GM12878 (cell line): ENCODE results near the gene PRF1. TPM values are rescaled to one million over a fixed set of nuclear protein-coding genes. Genes with fewer than 3 reads are reported as not detected.
A peak's percentile ranks its signal among the peaks of the same experiment; 100 is the strongest.
"Not testable (repeated sequence)": the region's sequence is repeated elsewhere in the genome, so short reads cannot be mapped to it uniquely, and the experiment has no call there.

Experiments used
- ATAC-seq: fragments of 200-7000 bp; cut with Tn5 transposase; 3 replicates; pipeline ENCODE4 v1.9.1; 2020; ENCODE audit warnings: mild to moderate bottlenecking, moderate library complexity
- BruUV-seq: library from RNA; stranded (reverse); fragments of 400-500 nt; replicated peaks from 2 replicates; lab custom pipeline; 2021; lab: Mats Ljungman, UMichigan
- CTCF ChIA-PET: fragments of 300-600 bp; sonication (Branson Sonifier 250); formaldehyde crosslinking; extraction: SDS; loops from one replicate; lab custom pipeline; 2021; ENCODE audit warnings: inconsistent platforms; lab: Yijun Ruan, JAX
- POLR2A ChIA-PET: fragments of 350-600 bp; formaldehyde crosslinking; extraction: SDS; loops from one replicate; lab custom pipeline; 2021; ENCODE audit warnings: inconsistent platforms; lab: Charles Lee
- RAD21 ChIA-PET: fragments of 300-600 bp; sonication (Branson Sonifier 250); formaldehyde crosslinking; loops from one replicate; lab custom pipeline; 2023; ENCODE audit warnings: antibody characterized with exemption; ENCODE audit not compliant: unreplicated experiment; lab: Charles Lee
- SMC1A ChIA-PET: fragments of 300-600 bp; sonication (Branson Sonifier 250); formaldehyde crosslinking; loops from one replicate; lab custom pipeline; 2023; ENCODE audit not compliant: unreplicated experiment, uncharacterized antibody; lab: Charles Lee
- DNase-seq: peaks from one replicate; pipeline ENCODE4 v3.0.0-alpha.2; 2011; ENCODE audit warnings: low read depth, low spot score
- FAIRE-seq: peaks from 3 replicates; lab custom pipeline; 2011; peaks lifted over from hg19 to GRCh38; lab: Jason Lieb, UNC
- H2AFZ ChIP-seq: 2 replicates; pipeline ENCODE4 v1.6.0; 2011; ENCODE audit warnings: low read depth, low read length, control low read depth; ENCODE audit not compliant: control insufficient read depth
- H3K27ac ChIP-seq: 2 replicates; pipeline ENCODE4 v1.5.1; 2011; ENCODE audit warnings: control low read depth; ENCODE audit not compliant: control insufficient read depth, insufficient read depth
- H3K27me3 ChIP-seq, 2 experiments: replicated peaks in 1 of 2; 2 replicates each; pipeline versions ENCODE4 v1.6.0 to v1.6.1; 2011; ENCODE audit warnings: low read length in 1 of 2; ENCODE audit not compliant: control insufficient read depth in 2 of 2, insufficient read depth in 2 of 2
- H3K36me3 ChIP-seq, 2 experiments: 2 replicates each; pipeline ENCODE4 v1.5.1; 2011; ENCODE audit warnings: low read length in 1 of 2; ENCODE audit not compliant: control insufficient read depth in 2 of 2, insufficient read depth in 2 of 2
- H3K4me1 ChIP-seq: 2 replicates; pipeline ENCODE4 v1.6.1; 2011; ENCODE audit warnings: mild to moderate bottlenecking, low read length, moderate library complexity, mixed read lengths; ENCODE audit not compliant: control insufficient read depth, insufficient read depth
- H3K4me2 ChIP-seq: 2 replicates; pipeline ENCODE4 v1.6.0; 2011; ENCODE audit warnings: control low read depth; ENCODE audit not compliant: control insufficient read depth, insufficient read depth
- H3K4me3 ChIP-seq: fragments of 200-600 bp; sonication (generic); 2 replicates; pipeline ENCODE4 v1.5.1; 2016
- H3K79me2 ChIP-seq: 2 replicates; pipeline ENCODE4 v1.6.0; 2011; ENCODE audit warnings: low read length; ENCODE audit not compliant: control insufficient read depth, insufficient read depth
- H3K9ac ChIP-seq: 2 replicates; pipeline ENCODE4 v1.8.0; 2011; ENCODE audit warnings: low read length, control low read depth, mixed read lengths; ENCODE audit not compliant: control insufficient read depth, insufficient read depth
- H3K9me3 ChIP-seq: replicated peaks from 3 replicates; pipeline ENCODE4 v1.5.1; 2011; ENCODE audit warnings: mild to moderate bottlenecking, low read length; ENCODE audit not compliant: control insufficient read depth, insufficient read depth
- H4K20me1 ChIP-seq: 2 replicates; pipeline ENCODE4 v1.6.0; 2011; ENCODE audit not compliant: control insufficient read depth, insufficient read depth
- ASH2L ChIP-seq: fragments of 300-600, 200-600 bp; sonication (generic); IDR thresholded peaks from 2 replicates; pipeline ENCODE4 v1.6.1; 2017; ENCODE audit warnings: low read depth, mild to moderate bottlenecking, borderline replicate concordance
- ATF7 ChIP-seq: fragments of 450-650 bp; IDR thresholded peaks from 2 replicates; pipeline ENCODE4 v1.6.1; 2016; ENCODE audit warnings: low read depth, mild to moderate bottlenecking
- BCL11A ChIP-seq: IDR thresholded peaks from 2 replicates; pipeline ENCODE4 v1.6.1; 2011; ENCODE audit warnings: low read depth, low read length
- MEF2B ChIP-seq: fragments of 450-650 bp; IDR thresholded peaks from 2 replicates; pipeline ENCODE4 v1.6.1; 2018; ENCODE audit warnings: mild to moderate bottlenecking, moderate library complexity; ENCODE audit not compliant: partially characterized antibody, poor library complexity, severe bottlenecking
- PKNOX1 ChIP-seq: fragments of 450-650 bp; IDR thresholded peaks from 2 replicates; pipeline ENCODE4 v1.6.1; 2016; ENCODE audit warnings: mild to moderate bottlenecking
- SIX5 ChIP-seq: IDR thresholded peaks from 2 replicates; pipeline ENCODE4 v1.6.1; 2011; ENCODE audit warnings: mild to moderate bottlenecking, low read depth, low read length, moderate library complexity; ENCODE audit not compliant: severe bottlenecking
- ZBTB11 ChIP-seq: fragments of 450-650 bp; formaldehyde crosslinking; IDR thresholded peaks from 2 replicates; pipeline ENCODE4 v1.5.0; 2022; ENCODE audit warnings: mild to moderate bottlenecking, missing genetic modification characterization
- WGBS: methylation state at CpG from one replicate; pipeline ENCODE4 v1.1.6; 2016; ENCODE audit warnings: low lambda C conversion rate; ENCODE audit not compliant: insufficient replicate concordance, insufficient coverage; ENCODE audit errors: missing lambda C conversion rate; 5-methylcytosine and 5-hydroxymethylcytosine counted together
- in situ Hi-C: fragments of 300-500 bp; cut with MboI; formaldehyde crosslinking; loops from 9 replicates; pipeline ENCODE4 v1.14.3; 2018; ENCODE audit warnings: mixed read lengths
- intact Hi-C: fragments of 100-400 bp; cut with micrococcal nuclease; formaldehyde crosslinking; loops from one replicate; pipeline ENCODE4 v1.14.2; 2022; ENCODE audit not compliant: unreplicated experiment
- polyA plus RNA-seq, 11 experiments: library from polyadenylated mRNA; depleted of rRNA in 4 of 11; unstranded in 6 of 11; stranded (reverse) in 5 of 11; fragments of >200 nt; fragmentation: Nextera tagmentation in 4 of 11; fragmentation: Illumina TruSeq in 1 of 11; extraction: Ambion mirVana in 4 of 11; extraction: Trizol in 1 of 11; gene quantifications; 1 replicate in 1 of 11; 2 replicates in 10 of 11; pipeline versions ENCODE4 v1.2.1 to v1.2.3, GENCODE V29; 2011 to 2016; ENCODE audit warnings: inconsistent platforms in 2 of 11, missing spikeins in 2 of 11, low read depth in 1 of 11
- total RNA-seq, 4 experiments: library from RNA; depleted of rRNA in 3 of 4; stranded (reverse); fragments of >200 nt in 3 of 4; fragmentation: Illumina TruSeq in 1 of 4; extraction: Trizol in 1 of 4; gene quantifications; 2 replicates each; pipeline versions ENCODE4 v1.2.1 to v1.2.3, GENCODE V29; 2013 to 2021

Gene PRF1
- total and polyA plus RNA-seq, 10 of the 15 experiments (the other 5 are each of a cell fraction or from before 2014, with no cell fraction given): 0.84 to 15.7 (median 1.3) TPM

GRCh38 chr10:70614364-70614763, 11.8 kb upstream of the PRF1 start:
- BruUV-seq, H3K4me3 ChIP-seq, H3K27me3 ChIP-seq, H3K27ac ChIP-seq, H3K9me3 ChIP-seq, H4K20me1 ChIP-seq, ATAC-seq, intact Hi-C loops, POLR2A ChIA-PET, FAIRE-seq, H2AFZ ChIP-seq, H3K4me2 ChIP-seq, H3K36me3 ChIP-seq, in situ Hi-C loops, H3K4me1 ChIP-seq, H3K9ac ChIP-seq, DNase-seq, H3K79me2 ChIP-seq: not testable (repeated sequence)
- ChIA-PET CTCF (interaction anchor here (0.7 to 1.0 kb wide), 2 partner anchors 11 to 12 kb away, joined by 3 read pairs; partner anchors contain the start of gene PRF1), SMC1A (interaction anchor here (0.8 kb wide), 1 partner anchor 54 kb away, joined by 3 read pairs; no protein-coding TSS in a partner anchor), RAD21 (interaction anchor here (1.1 to 1.4 kb wide), 2 partner anchors 12 to 35 kb away, joined by 3 to 4 read pairs; no protein-coding TSS in a partner anchor)
- WGBS: 38% methylated on average over 3 of the region's 3 CpGs

- no TSS peak for BruUV-seq
- SMC1A ChIA-PET: interaction anchor here (0.8 kb wide), 1 partner anchor 54 kb away, joined by 3 read pairs; no protein-coding TSS in a partner anchor
- POLR2A ChIA-PET: no interaction called here
Measured at GRCh38 chr10:70613941-70614340, 11.4 kb upstream of the PRF1 start.

More at GRCh38 chr10:70613941-70614340, 11.4 kb upstream of the PRF1 start:
- ChIA-PET RAD21 (interaction anchor here (1.1 to 1.4 kb wide), 2 partner anchors 12 to 34 kb away, joined by 3 to 4 read pairs; no protein-coding TSS in a partner anchor), CTCF (interaction anchor here (0.7 to 1.0 kb wide), 3 partner anchors 10 to 265 kb away, joined by 3 read pairs; partner anchors contain the start of gene PRF1)
- H3K27me3 ChIP-seq: no peaks in the 10 kb centered on the region
- no peak overlapping the region for H2AFZ ChIP-seq
- intact Hi-C loops: no loop called here
- H3K36me3 ChIP-seq: no peaks in the 10 kb centered on the region
- H3K9me3 ChIP-seq: no peaks in the 10 kb centered on the region
- no peaks in the 10 kb centered on the region for H3K4me1 ChIP-seq
- no peak overlapping the region for H3K4me3 ChIP-seq
- in situ Hi-C loops: no loop called here
- peak; percentile 31; the same call in 2 of the 3 replicates for ATAC-seq
- no peak overlapping the region for H3K9ac ChIP-seq
- no peak overlapping the region; the same call in 1 of the 2 replicates for H3K4me2 ChIP-seq
- WGBS: 46% methylated on average over 2 of the region's 2 CpGs
- no peak for FAIRE-seq
- no peak for DNase-seq
- no peak overlapping the region for H3K27ac ChIP-seq
- H3K79me2 ChIP-seq: no peaks in the 10 kb centered on the region
- TF ChIP-seq BCL11A (no peak), PKNOX1 (no peak), SIX5 (no peak), ATF7 (no peak), ZBTB11 (CRISPR knock-in tag) (no peak), ASH2L (no peak), MEF2B (no peak)
- no peaks in the 10 kb centered on the region for H4K20me1 ChIP-seq
